SK-N-SH treated with all-trans-retinoic acid at 6 μM for 48 hours (cell line): ENCODE measurements around the gene DCDC1.
A peak's percentile ranks its signal among the peaks of the same experiment; 100 is the strongest.

ENCODE experiments used
- ATAC-seq: fragments of 200-7000 bp; cut with Tn5 transposase; 3 replicates; pipeline ENCODE4 v1.9.1; 2020; ENCODE audit warnings: mild to moderate bottlenecking, moderate library complexity
- ARNTL ChIP-seq: fragments of 450-650 bp; formaldehyde crosslinking; IDR thresholded peaks from 2 replicates; pipeline ENCODE4 v1.5.0; 2020; ENCODE audit warnings: low read depth, mild to moderate bottlenecking, moderate library complexity, borderline replicate concordance
- BACH2 ChIP-seq: fragments of 250-450 bp; sonication (Bioruptor Pico); IDR thresholded peaks from 2 replicates; pipeline ENCODE4 v1.9.0; 2021; ENCODE audit warnings: mild to moderate bottlenecking, borderline replicate concordance
- CSDC2 ChIP-seq: fragments of 250-450 bp; sonication (Bioruptor Pico); IDR thresholded peaks from 2 replicates; pipeline ENCODE4 v1.5.0; 2020; ENCODE audit warnings: mild to moderate bottlenecking, moderate library complexity
- ESRRG ChIP-seq: fragments of 250-450 bp; sonication (Bioruptor Pico); IDR thresholded peaks from 2 replicates; pipeline ENCODE4 v1.6.1; 2021; ENCODE audit warnings: mild to moderate bottlenecking
- GLIS3 ChIP-seq: fragments of 250-450 bp; sonication (Bioruptor Pico); IDR thresholded peaks from 2 replicates; pipeline ENCODE4 v1.5.0; 2020; ENCODE audit warnings: mild to moderate bottlenecking, moderate library complexity
- ISL1 ChIP-seq: fragments of 250-450 bp; sonication (Bioruptor Pico); IDR thresholded peaks from 2 replicates; pipeline ENCODE4 v2.1.2; 2022; ENCODE audit warnings: mild to moderate bottlenecking, moderate library complexity
- OSR1 ChIP-seq: fragments of 250-450 bp; sonication (Bioruptor Pico); IDR thresholded peaks from 2 replicates; pipeline ENCODE4 v1.8.0; 2022; ENCODE audit warnings: moderate library complexity, mild to moderate bottlenecking, inconsistent platforms
- PPARA ChIP-seq: fragments of 250-450 bp; sonication (Bioruptor Pico); IDR thresholded peaks from 2 replicates; pipeline ENCODE4 v1.5.0; 2020; ENCODE audit warnings: mild to moderate bottlenecking, borderline replicate concordance
- RARB ChIP-seq: fragments of 250-450 bp; sonication (Bioruptor Pico); IDR thresholded peaks from 2 replicates; pipeline ENCODE4 v1.8.0; 2021; ENCODE audit warnings: mild to moderate bottlenecking, moderate library complexity
- SNAI2 ChIP-seq: fragments of 250-450 bp; sonication (Bioruptor Pico); IDR thresholded peaks from 2 replicates; pipeline ENCODE4 v1.5.0; 2020; ENCODE audit warnings: mild to moderate bottlenecking, moderate library complexity
- TCF4 ChIP-seq: fragments of 250-450 bp; sonication (Bioruptor Pico); IDR thresholded peaks from 2 replicates; pipeline ENCODE4 v1.8.0; 2021; ENCODE audit warnings: mild to moderate bottlenecking, moderate library complexity, borderline replicate concordance
- TOX ChIP-seq: fragments of 250-450 bp; sonication (Bioruptor Pico); IDR thresholded peaks from 2 replicates; pipeline ENCODE4 v1.8.0; 2021; ENCODE audit warnings: mild to moderate bottlenecking, moderate library complexity, borderline replicate concordance
- ZC3H10 ChIP-seq: fragments of 250-450 bp; sonication (Bioruptor Pico); IDR thresholded peaks from 2 replicates; pipeline ENCODE4 v1.5.1; 2021; ENCODE audit warnings: mild to moderate bottlenecking, moderate library complexity
- ZFP3 ChIP-seq: fragments of 250-450 bp; sonication (Bioruptor Pico); IDR thresholded peaks from 2 replicates; pipeline ENCODE4 v1.5.0; 2020; ENCODE audit warnings: mild to moderate bottlenecking, moderate library complexity
- ZFP30 ChIP-seq: fragments of 450-650 bp; formaldehyde crosslinking; IDR thresholded peaks from 2 replicates; pipeline ENCODE4 v1.5.0; 2022; ENCODE audit warnings: mild to moderate bottlenecking, moderate library complexity
- ZNF565 ChIP-seq: fragments of 450-650 bp; formaldehyde crosslinking; conservative IDR thresholded peaks from 2 replicates; pipeline ENCODE4 v1.5.0; 2020; ENCODE audit warnings: low read depth, mild to moderate bottlenecking, moderate library complexity
- ZNF70 ChIP-seq: fragments of 450-650 bp; formaldehyde crosslinking; IDR thresholded peaks from 2 replicates; pipeline ENCODE4 v1.5.0; 2020; ENCODE audit warnings: mild to moderate bottlenecking, moderate library complexity
- ZNF8 ChIP-seq: fragments of 450-650 bp; formaldehyde crosslinking; IDR thresholded peaks from 2 replicates; pipeline ENCODE4 v1.5.0; 2020; ENCODE audit warnings: mild to moderate bottlenecking, moderate library complexity
- TF ChIP-seq, protein P1 (sequence below): fragments of 250-450 bp; sonication (Bioruptor Pico); IDR thresholded peaks from 2 replicates; pipeline ENCODE4 v1.5.0; 2020; ENCODE audit warnings: mild to moderate bottlenecking, moderate library complexity
- TF ChIP-seq, protein P2 (sequence below): fragments of 250-450 bp; sonication (Bioruptor Pico); IDR thresholded peaks from 2 replicates; pipeline ENCODE4 v1.8.0; 2021; ENCODE audit warnings: low read depth, mild to moderate bottlenecking, moderate library complexity, borderline replicate concordance
- TF ChIP-seq, protein P3 (sequence below): fragments of 250-450 bp; sonication (Bioruptor Pico); IDR thresholded peaks from 2 replicates; pipeline ENCODE4 v1.8.0; 2020; ENCODE audit warnings: mild to moderate bottlenecking, moderate library complexity, borderline replicate concordance
- TF ChIP-seq, protein P4 (sequence below): fragments of 250-450 bp; sonication (Bioruptor Pico); IDR thresholded peaks from 2 replicates; pipeline ENCODE4 v1.5.1; 2020; ENCODE audit warnings: low read depth, mild to moderate bottlenecking, moderate library complexity
- TF ChIP-seq, protein P5 (sequence below): fragments of 250-450 bp; sonication (Bioruptor Pico); IDR thresholded peaks from 2 replicates; pipeline ENCODE4 v1.5.1; 2021; ENCODE audit warnings: mild to moderate bottlenecking, moderate library complexity

DCDC1 gene

DNA sequence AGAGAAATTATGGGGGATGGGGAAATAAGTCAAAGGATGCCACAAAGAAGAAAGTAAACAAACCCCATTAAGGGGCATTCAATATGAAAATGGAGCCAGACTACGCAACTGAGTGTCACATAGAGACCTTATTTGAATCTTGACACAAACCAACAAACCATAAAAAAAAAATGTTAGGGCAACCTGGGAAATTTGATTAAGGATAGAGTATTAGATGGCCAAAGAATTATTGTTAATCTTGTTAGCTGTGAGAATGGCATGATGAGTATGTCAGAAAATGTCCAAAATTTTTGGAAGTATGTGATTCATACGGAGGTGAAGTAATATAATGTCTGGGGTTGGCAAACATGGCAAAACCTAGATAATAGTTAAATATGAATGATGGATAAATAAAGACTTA lies 461.3 kb downstream of the DCDC1 start (continued):
- TF ChIP-seq, protein P1, sequence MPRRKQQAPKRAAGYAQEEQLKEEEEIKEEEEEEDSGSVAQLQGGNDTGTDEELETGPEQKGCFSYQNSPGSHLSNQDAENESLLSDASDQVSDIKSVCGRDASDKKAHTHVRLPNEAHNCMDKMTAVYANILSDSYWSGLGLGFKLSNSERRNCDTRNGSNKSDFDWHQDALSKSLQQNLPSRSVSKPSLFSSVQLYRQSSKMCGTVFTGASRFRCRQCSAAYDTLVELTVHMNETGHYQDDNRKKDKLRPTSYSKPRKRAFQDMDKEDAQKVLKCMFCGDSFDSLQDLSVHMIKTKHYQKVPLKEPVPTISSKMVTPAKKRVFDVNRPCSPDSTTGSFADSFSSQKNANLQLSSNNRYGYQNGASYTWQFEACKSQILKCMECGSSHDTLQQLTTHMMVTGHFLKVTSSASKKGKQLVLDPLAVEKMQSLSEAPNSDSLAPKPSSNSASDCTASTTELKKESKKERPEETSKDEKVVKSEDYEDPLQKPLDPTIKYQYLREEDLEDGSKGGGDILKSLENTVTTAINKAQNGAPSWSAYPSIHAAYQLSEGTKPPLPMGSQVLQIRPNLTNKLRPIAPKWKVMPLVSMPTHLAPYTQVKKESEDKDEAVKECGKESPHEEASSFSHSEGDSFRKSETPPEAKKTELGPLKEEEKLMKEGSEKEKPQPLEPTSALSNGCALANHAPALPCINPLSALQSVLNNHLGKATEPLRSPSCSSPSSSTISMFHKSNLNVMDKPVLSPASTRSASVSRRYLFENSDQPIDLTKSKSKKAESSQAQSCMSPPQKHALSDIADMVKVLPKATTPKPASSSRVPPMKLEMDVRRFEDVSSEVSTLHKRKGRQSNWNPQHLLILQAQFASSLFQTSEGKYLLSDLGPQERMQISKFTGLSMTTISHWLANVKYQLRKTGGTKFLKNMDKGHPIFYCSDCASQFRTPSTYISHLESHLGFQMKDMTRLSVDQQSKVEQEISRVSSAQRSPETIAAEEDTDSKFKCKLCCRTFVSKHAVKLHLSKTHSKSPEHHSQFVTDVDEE (CRISPR knock-in tag) = 0 out of 2 replicates have a peak, but pooled peaks have one; percentile 19
- no peak for TF ChIP-seq TCF4
- TF ChIP-seq PPARA = no peak
- TF ChIP-seq ZNF8 (CRISPR knock-in tag) = no peak
- no peak for TF ChIP-seq OSR1 (CRISPR knock-in tag)
- no peak for TF ChIP-seq BACH2
- no peak for TF ChIP-seq CSDC2
- TF ChIP-seq ARNTL = no peak
- TF ChIP-seq ZNF70 (CRISPR knock-in tag) = no peak

GRCh38 chr11:30902929-30903328 lies 466.6 kb downstream of the DCDC1 start:
- TF ChIP-seq, protein P1 (CRISPR knock-in tag) = no peak
- no peak for TF ChIP-seq ARNTL
- TF ChIP-seq, protein P2, sequence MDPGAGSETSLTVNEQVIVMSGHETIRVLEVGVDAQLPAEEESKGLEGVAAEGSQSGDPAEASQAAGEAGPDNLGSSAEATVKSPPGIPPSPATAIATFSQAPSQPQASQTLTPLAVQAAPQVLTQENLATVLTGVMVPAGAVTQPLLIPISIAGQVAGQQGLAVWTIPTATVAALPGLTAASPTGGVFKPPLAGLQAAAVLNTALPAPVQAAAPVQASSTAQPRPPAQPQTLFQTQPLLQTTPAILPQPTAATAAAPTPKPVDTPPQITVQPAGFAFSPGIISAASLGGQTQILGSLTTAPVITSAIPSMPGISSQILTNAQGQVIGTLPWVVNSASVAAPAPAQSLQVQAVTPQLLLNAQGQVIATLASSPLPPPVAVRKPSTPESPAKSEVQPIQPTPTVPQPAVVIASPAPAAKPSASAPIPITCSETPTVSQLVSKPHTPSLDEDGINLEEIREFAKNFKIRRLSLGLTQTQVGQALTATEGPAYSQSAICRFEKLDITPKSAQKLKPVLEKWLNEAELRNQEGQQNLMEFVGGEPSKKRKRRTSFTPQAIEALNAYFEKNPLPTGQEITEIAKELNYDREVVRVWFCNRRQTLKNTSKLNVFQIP (CRISPR knock-in tag) = no peak
- TF ChIP-seq, protein P3, sequence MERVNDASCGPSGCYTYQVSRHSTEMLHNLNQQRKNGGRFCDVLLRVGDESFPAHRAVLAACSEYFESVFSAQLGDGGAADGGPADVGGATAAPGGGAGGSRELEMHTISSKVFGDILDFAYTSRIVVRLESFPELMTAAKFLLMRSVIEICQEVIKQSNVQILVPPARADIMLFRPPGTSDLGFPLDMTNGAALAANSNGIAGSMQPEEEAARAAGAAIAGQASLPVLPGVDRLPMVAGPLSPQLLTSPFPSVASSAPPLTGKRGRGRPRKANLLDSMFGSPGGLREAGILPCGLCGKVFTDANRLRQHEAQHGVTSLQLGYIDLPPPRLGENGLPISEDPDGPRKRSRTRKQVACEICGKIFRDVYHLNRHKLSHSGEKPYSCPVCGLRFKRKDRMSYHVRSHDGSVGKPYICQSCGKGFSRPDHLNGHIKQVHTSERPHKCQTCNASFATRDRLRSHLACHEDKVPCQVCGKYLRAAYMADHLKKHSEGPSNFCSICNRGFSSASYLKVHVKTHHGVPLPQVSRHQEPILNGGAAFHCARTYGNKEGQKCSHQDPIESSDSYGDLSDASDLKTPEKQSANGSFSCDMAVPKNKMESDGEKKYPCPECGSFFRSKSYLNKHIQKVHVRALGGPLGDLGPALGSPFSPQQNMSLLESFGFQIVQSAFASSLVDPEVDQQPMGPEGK = no peak
- no peak for TF ChIP-seq ZNF70 (CRISPR knock-in tag)
- TF ChIP-seq PPARA = no peak
- no peak for TF ChIP-seq TOX
- no peak for TF ChIP-seq CSDC2
- no peak for TF ChIP-seq SNAI2
- TF ChIP-seq GLIS3 (CRISPR knock-in tag) = no peak
- no peak for TF ChIP-seq BACH2
- no peak for TF ChIP-seq ZFP3 (CRISPR knock-in tag)
- TF ChIP-seq RARB = no peak
- TF ChIP-seq ZNF8 (CRISPR knock-in tag) = no peak
- no peak for TF ChIP-seq ESRRG (CRISPR knock-in tag)
- ATAC-seq = no peak

- no peak for ATAC-seq
- TF ChIP-seq BACH2 (no peak), CSDC2 (no peak), SNAI2 (no peak), ZNF565 (CRISPR knock-in tag) (no peak), ZFP30 (CRISPR knock-in tag) (no peak), ZNF70 (CRISPR knock-in tag) (no peak), PPARA (no peak), OSR1 (CRISPR knock-in tag) (no peak), ZNF8 (CRISPR knock-in tag) (no peak), ZFP3 (CRISPR knock-in tag) (no peak), TCF4 (no peak), ISL1 (no peak), ZC3H10 (CRISPR knock-in tag) (no peak)
- TF ChIP-seq, protein P4, sequence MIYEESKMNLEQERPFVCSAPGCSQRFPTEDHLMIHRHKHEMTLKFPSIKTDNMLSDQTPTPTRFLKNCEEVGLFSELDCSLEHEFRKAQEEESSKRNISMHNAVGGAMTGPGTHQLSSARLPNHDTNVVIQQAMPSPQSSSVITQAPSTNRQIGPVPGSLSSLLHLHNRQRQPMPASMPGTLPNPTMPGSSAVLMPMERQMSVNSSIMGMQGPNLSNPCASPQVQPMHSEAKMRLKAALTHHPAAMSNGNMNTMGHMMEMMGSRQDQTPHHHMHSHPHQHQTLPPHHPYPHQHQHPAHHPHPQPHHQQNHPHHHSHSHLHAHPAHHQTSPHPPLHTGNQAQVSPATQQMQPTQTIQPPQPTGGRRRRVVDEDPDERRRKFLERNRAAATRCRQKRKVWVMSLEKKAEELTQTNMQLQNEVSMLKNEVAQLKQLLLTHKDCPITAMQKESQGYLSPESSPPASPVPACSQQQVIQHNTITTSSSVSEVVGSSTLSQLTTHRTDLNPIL (CRISPR knock-in tag) = no peak
- TF ChIP-seq, protein P5, sequence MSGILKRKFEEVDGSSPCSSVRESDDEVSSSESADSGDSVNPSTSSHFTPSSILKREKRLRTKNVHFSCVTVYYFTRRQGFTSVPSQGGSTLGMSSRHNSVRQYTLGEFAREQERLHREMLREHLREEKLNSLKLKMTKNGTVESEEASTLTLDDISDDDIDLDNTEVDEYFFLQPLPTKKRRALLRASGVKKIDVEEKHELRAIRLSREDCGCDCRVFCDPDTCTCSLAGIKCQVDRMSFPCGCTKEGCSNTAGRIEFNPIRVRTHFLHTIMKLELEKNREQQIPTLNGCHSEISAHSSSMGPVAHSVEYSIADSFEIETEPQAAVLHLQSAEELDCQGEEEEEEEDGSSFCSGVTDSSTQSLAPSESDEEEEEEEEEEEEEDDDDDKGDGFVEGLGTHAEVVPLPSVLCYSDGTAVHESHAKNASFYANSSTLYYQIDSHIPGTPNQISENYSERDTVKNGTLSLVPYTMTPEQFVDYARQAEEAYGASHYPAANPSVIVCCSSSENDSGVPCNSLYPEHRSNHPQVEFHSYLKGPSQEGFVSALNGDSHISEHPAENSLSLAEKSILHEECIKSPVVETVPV (CRISPR knock-in tag) = no peak
- TF ChIP-seq, protein P3 = no peak
- TF ChIP-seq, protein P2 (CRISPR knock-in tag) = no peak
These were observed 474.5 kb downstream of the DCDC1 start for GRCh38 chr11:30895046-30895445.
